Ovary (tissue), 9 donors: ENCODE data around the gene CASTOR1. TPM values are rescaled to one million over a fixed set of nuclear protein-coding genes. Genes with fewer than 3 reads are reported as not detected.

Experiments used
- DNase-seq, 5 donors: peaks; one replicate each; pipeline ENCODE4 v3.0.0-alpha.2; 2019 to 2020
- H3K27ac ChIP-seq, 2 donors: fragments of 200-600 bp; one replicate each; pipeline versions ENCODE4 v1.5.1 to v1.8.0; 2019 to 2022
- H3K27me3 ChIP-seq: fragments of 200-600 bp; one replicate; pipeline ENCODE4 v1.8.0; 2022
- H3K36me3 ChIP-seq: fragments of 200-600 bp; sonication (generic); one replicate; pipeline ENCODE4 v1.5.1; 2019
- H3K4me1 ChIP-seq: one replicate; pipeline ENCODE4 v1.8.1; 2013; ENCODE audit warnings: mild to moderate bottlenecking, moderate library complexity; ENCODE audit not compliant: insufficient read depth
- H3K4me3 ChIP-seq: fragments of 200-600 bp; sonication (generic); one replicate; pipeline ENCODE4 v1.5.1; 2017
- H3K9me3 ChIP-seq, 2 donors: fragments of 200-600 bp in 1 of 2; sonication (generic) in 1 of 2; one replicate each; pipeline versions ENCODE4 v1.5.1 to v1.8.1; 2013 to 2019; ENCODE audit warnings: mild to moderate bottlenecking in 1 of 2, moderate library complexity in 1 of 2
- EP300 ChIP-seq: sonication (generic); formaldehyde crosslinking; IDR thresholded peaks from one replicate; pipeline ENCODE4 v1.6.1; 2017; ENCODE audit warnings: antibody characterized with exemption
- POLR2A ChIP-seq: fragments of 450-650 bp; IDR thresholded peaks from one replicate; pipeline ENCODE4 v1.6.1; 2017; ENCODE audit warnings: antibody characterized with exemption, mild to moderate bottlenecking, moderate library complexity
- WGBS, 3 donors: extraction: QIAGEN DNeasy Blood & Tissue Kit in 1 of 3; methylation state at CpG; one replicate each; pipeline versions ENCODE4 v1.1.5 to v1.1.7; 2013 to 2017; 5-methylcytosine and 5-hydroxymethylcytosine counted together
- intact Hi-C, 4 donors: fragments of 100-400 bp; cut with DNase I; formaldehyde crosslinking; loops; one replicate each; pipeline versions ENCODE4 v1.11.0 to v1.15.1; 2022 to 2023
- polyA plus RNA-seq, 2 donors: library from polyadenylated mRNA; stranded (reverse); fragments of 200-250 nt in 1 of 2; fragments of 350-450 nt in 1 of 2; fragmentation: Illumina TruSeq in 1 of 2; extraction: RNeasy Lipid Tissue Mini Kit (QIAGEN cat#74804) in 1 of 2; gene quantifications; one replicate each; pipeline ENCODE4 v1.2.3, GENCODE V29; 2013 to 2014
- total RNA-seq, 7 donors: library from RNA; depleted of rRNA in 2 of 7; stranded (reverse); fragments of >200 nt in 2 of 7; fragmentation: NEBNext Ultra II Directional in 3 of 7; extraction: Animal tissue kit (Norgen Biotek cat#: 25700) in 3 of 7; gene quantifications; one replicate each; pipeline versions ENCODE4 v1.1.0 to v1.2.4, GENCODE V29; 2016 to 2023
- TF ChIP-seq, protein P1 (sequence below), 3 donors: fragments of 450-650 bp in 2 of 3; fragments of 200-600 bp in 1 of 3; IDR thresholded peaks; one replicate each; pipeline versions ENCODE4 v1.5.1 to v1.8.0; 2016 to 2022; ENCODE audit warnings: antibody characterized with exemption in 3 of 3, mild to moderate bottlenecking in 1 of 3
- donor health status: DM: no; HTN: no; CAD: no; lungs with moderate emphysema.
- donor health status: DM: no; HTN: no; CAD: no.
- donor health status: Bipolar disorder and iron deficiency.
- donor health status: DM: yes; HTN: yes; CAD: no.
- donor health status: DM: no; HTN: no; CAD: no.
- donor health status: DM: yes; HTN: yes; CAD: no.

Gene CASTOR1
- total and polyA plus RNA-seq, 9 donors, result 3.1 to 31.2 (median 20.6) TPM

DNA sequence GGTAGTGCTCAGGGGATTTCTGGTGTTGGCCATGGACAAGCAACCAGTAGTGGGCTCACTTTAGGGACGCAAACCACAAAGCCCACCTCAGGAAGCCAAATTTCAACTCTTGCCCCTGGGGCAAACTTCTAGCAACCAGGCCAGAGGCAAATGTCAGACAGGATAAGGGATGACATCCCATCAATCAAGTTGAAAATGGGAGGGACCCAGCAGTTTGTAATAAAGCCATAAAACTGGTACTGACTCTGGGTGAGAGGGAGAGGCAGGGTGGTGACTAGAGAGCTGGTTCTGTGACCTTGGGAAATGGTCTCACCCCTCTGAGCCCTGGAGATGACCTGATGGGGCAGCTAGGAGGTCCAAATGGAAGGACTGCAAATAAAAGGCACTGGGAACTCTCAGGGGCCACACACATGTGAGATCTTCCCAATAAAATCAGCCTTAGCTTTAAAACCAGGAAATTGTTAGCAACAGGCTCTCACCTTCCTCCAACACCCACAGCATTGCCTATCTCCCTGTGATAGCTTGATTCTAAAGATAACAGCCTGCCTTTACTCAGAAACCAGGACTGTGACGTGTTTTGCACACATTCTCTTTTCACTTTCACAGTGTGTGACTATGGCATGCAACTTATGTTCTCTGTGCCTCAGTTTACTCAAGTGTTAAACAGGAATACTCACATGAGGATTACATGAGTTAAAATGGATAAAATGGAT, 43.8 kb upstream of the CASTOR1 start:
- no peak overlapping the region for H3K27ac ChIP-seq
- DNase-seq, result no peak
- H3K9me3 ChIP-seq, result no peaks in the 10 kb centered on the region
- intact Hi-C loops, result no loop called here
- no peaks in the 10 kb centered on the region for H3K4me1 ChIP-seq
- TF ChIP-seq POLR2A (no peak), EP300 (no peak)
- TF ChIP-seq, protein P1, sequence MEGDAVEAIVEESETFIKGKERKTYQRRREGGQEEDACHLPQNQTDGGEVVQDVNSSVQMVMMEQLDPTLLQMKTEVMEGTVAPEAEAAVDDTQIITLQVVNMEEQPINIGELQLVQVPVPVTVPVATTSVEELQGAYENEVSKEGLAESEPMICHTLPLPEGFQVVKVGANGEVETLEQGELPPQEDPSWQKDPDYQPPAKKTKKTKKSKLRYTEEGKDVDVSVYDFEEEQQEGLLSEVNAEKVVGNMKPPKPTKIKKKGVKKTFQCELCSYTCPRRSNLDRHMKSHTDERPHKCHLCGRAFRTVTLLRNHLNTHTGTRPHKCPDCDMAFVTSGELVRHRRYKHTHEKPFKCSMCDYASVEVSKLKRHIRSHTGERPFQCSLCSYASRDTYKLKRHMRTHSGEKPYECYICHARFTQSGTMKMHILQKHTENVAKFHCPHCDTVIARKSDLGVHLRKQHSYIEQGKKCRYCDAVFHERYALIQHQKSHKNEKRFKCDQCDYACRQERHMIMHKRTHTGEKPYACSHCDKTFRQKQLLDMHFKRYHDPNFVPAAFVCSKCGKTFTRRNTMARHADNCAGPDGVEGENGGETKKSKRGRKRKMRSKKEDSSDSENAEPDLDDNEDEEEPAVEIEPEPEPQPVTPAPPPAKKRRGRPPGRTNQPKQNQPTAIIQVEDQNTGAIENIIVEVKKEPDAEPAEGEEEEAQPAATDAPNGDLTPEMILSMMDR (IDR thresholded peaks at IDR 0.05), result no peak
- H3K36me3 ChIP-seq, result no peaks in the 10 kb centered on the region
- no peak overlapping the region for H3K4me3 ChIP-seq
- WGBS, 3 donors, result 89 to 96% (median 91%) methylated on average over 2 of the region's 2 CpGs
- no peaks in the 10 kb centered on the region for H3K27me3 ChIP-seq

DNA sequence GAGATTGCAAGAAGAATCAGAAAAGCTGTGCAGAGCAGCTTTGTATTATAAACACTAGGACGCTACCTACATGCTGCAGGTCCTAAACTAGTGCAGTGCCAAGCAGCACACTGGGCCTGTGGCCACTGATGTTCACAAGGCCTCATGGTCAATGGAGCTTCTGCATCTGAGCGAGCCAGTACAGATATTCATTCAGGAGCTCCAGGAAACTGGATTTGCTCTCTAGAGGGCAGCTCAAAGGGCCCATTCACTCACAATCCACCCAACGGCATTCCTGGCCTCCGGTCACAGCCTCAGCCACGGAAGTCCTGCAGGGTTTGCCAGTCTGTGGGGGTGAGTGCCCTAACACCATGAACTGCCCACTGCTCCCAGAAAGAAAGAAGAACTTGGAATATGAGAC, 43.2 kb upstream of the CASTOR1 start:
- Histone ChIP-seq H3K27me3 (no peaks in the 10 kb centered on the region), H3K4me1 (no peaks in the 10 kb centered on the region), H3K9me3 (no peaks in the 10 kb centered on the region), H3K4me3 (no peak overlapping the region), H3K36me3 (no peaks in the 10 kb centered on the region), H3K27ac (no peak overlapping the region)
- no peak for DNase-seq
- intact Hi-C loops, result no loop called here
- 67 to 86% (median 72%) methylated on average over 5 of the region's 5 CpGs for WGBS, 3 donors
- TF ChIP-seq, protein P1 (IDR thresholded peaks at IDR 0.05), result no peak
- TF ChIP-seq EP300 (no peak), POLR2A (no peak)

DNA sequence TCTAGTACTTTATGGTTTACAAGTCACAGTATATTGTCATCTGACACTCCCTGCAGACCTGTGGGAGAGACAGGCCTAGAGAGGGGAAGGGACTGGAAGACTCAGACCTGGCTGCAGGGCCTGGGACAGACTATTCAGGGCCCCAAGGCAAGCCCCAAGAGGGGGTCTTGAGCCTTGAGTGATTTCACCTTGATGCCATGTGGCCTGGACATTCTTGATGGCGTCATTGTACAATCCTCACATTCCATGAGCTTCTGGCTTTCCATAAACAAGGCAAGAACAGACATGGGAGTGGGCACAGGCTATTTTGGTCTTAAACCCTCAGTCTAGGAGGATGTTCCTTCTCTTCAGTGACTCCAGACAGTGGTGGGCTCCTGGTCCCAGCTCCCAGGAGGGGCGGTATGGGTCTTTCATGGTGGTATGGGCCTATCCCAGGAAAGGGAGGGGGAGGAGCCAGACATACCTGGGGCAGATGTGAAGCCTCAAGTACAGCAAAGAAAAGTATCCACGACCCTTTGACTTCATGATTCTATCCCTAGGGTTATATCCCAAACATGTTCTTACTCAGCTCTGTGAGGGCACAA, 39.3 kb upstream of the CASTOR1 start:
- DNase-seq, result no peak
- Histone ChIP-seq H3K4me3 (no peak overlapping the region), H3K27ac (no peak overlapping the region), H3K36me3 (no peaks in the 10 kb centered on the region), H3K27me3 (no peaks in the 10 kb centered on the region), H3K9me3 (no peaks in the 10 kb centered on the region), H3K4me1 (peaks cover 18% of the 10 kb centered on the region)
- WGBS, 3 donors, result 59 to 70% (median 61%) methylated on average over 3 of the region's 3 CpGs
- TF ChIP-seq POLR2A, result no peak
- TF ChIP-seq, protein P1 (IDR thresholded peaks at IDR 0.05), result no peak
- TF ChIP-seq EP300, result no peak
- intact Hi-C loops, result no loop called here

DNA sequence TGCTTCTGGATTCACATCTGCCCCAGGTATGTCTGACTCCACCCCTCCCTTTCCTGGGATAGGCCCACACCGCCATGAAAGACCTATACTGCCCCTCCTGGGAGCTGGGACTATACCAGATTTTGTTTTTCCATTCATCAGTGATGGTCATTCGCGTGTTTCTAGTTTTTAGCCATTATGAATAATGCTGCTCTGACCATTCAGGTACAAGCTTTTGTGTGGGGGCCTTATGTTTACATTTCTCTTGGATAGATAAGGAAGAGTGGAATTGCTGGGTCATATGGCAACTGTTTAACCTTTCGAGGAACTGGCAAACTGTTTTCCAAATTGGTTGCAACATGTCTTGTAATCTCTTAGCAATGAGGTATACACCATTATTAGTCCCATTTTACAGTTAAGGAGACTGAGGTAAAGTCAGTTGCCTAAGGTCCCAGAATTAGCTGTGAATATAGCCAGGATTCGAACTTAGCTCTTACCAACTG, 38.6 kb upstream of the CASTOR1 start:
- Histone ChIP-seq H3K27ac (peak overlapping the region in 1 of 2 donors; percentile 55), H3K36me3 (no peaks in the 10 kb centered on the region), H3K4me3 (no peak overlapping the region), H3K4me1 (peaks cover 18% of the 10 kb centered on the region), H3K9me3 (no peaks in the 10 kb centered on the region), H3K27me3 (no peaks in the 10 kb centered on the region)
- 50 to 65% (median 60%) methylated on average over 5 of the region's 5 CpGs for whole genome bisulfite sequencing, 3 donors
- DNase-seq, result no peak
- TF ChIP-seq, protein P1 (IDR thresholded peaks at IDR 0.05), result no peak
- TF ChIP-seq EP300 (no peak), POLR2A (no peak)
- intact Hi-C loops, result loop anchor here in 1 of 4 donors (2.0 kb wide), 1 partner anchor 29 kb away; the partner anchor contains the start of genes CCDC157 and SF3A1
